ENCODE data around the gene COBL. TPM values are rescaled to one million over a fixed set of nuclear protein-coding genes. Genes with fewer than 3 reads are reported as not detected.
A peak's percentile ranks its signal among the peaks of the same experiment; 100 is the strongest.

Gene COBL
- total RNA-seq, 6 experiments from 2014 or later, result 21.5 to 35.9 (median 24.6) TPM

GRCh38 chr7:51310131-51310583 is 6.5 kb downstream of the COBL start:
- intact Hi-C loops (cut with DNase I), result no loop called here
- TF ChIP-seq POLR2A (IDR thresholded peaks at IDR 0.05), result no peak
- TF ChIP-seq CTCF (IDR thresholded peaks at IDR 0.05), result no peak
- no peak overlapping the region for H3K4me3 ChIP-seq
- DNase-seq (no peak), ATAC-seq (no peak)
- no peaks in the 10 kb centered on the region for H3K36me3 ChIP-seq
- no peaks in the 10 kb centered on the region for H3K9me3 ChIP-seq
- no peaks in the 10 kb centered on the region for H3K27me3 ChIP-seq
- peaks cover 0 to 29% (median 11%) of the 10 kb centered on the region in 4 donors for H3K4me1 ChIP-seq
- WGBS (ENCODE audit: insufficient coverage, low coverage, low lambda C conversion rate, missing lambda C conversion rate), result 67% methylated on average over 1 of the region's 3 CpGs
- H3K27ac ChIP-seq, result no peak overlapping the region

- DNase-seq (no peak), ATAC-seq (no peak)
- Histone ChIP-seq H3K4me1 (peaks cover 0 to 23% (median 11%) of the 10 kb centered on the region in 4 donors), H3K27me3 (no peaks in the 10 kb centered on the region), H3K9me3 (no peaks in the 10 kb centered on the region), H3K36me3 (no peaks in the 10 kb centered on the region), H3K27ac (no peak overlapping the region), H3K4me3 (no peak overlapping the region)
- WGBS (ENCODE audit: insufficient coverage, low coverage, low lambda C conversion rate, missing lambda C conversion rate), result 83% methylated on average over 7 of the region's 8 CpGs
- no peak for TF ChIP-seq POLR2A (IDR thresholded peaks at IDR 0.05)
- TF ChIP-seq CTCF (IDR thresholded peaks at IDR 0.05), result no peak
- intact Hi-C loops (cut with DNase I), result no loop called here
Measured at GRCh38 chr7:51309361-51310130, 7.1 kb downstream of the COBL start.

- H3K4me1 ChIP-seq, result peaks cover 0 to 15% (median 7%) of the 10 kb centered on the region in 4 donors
- H3K9me3 ChIP-seq, result no peaks in the 10 kb centered on the region
- DNase-seq (no peak), ATAC-seq (no peak)
- H3K27ac ChIP-seq, result no peak overlapping the region
- WGBS (ENCODE audit: insufficient coverage, low coverage, low lambda C conversion rate, missing lambda C conversion rate), result 67% methylated on average over 5 of the region's 5 CpGs
- no peak overlapping the region for H3K4me3 ChIP-seq
- intact Hi-C loops (cut with DNase I), result no loop called here
- TF ChIP-seq POLR2A (IDR thresholded peaks at IDR 0.05) (no peak), CTCF (IDR thresholded peaks at IDR 0.05) (no peak)
- no peaks in the 10 kb centered on the region for H3K27me3 ChIP-seq
- H3K36me3 ChIP-seq, result no peaks in the 10 kb centered on the region
Measured at GRCh38 chr7:51308696-51309095, 7.9 kb downstream of the COBL start.

- no peak for DNase-seq
- H3K4me1 ChIP-seq, result peaks cover 0 to 10% (median 5%) of the 10 kb centered on the region in 4 donors
- intact Hi-C loops (cut with DNase I), result no loop called here
- ATAC-seq, result peak in 2 of 4 donors; percentile 18 to 51
- TF ChIP-seq POLR2A (IDR thresholded peaks at IDR 0.05), result no peak
- TF ChIP-seq CTCF (IDR thresholded peaks at IDR 0.05), result no peak
- no peak overlapping the region for H3K27ac ChIP-seq
- no peaks in the 10 kb centered on the region for H3K27me3 ChIP-seq
- H3K9me3 ChIP-seq, result no peaks in the 10 kb centered on the region
- H3K36me3 ChIP-seq, result no peaks in the 10 kb centered on the region
- no peak overlapping the region for H3K4me3 ChIP-seq
- 66% methylated on average over 4 of the region's 4 CpGs for WGBS (ENCODE audit: insufficient coverage, low coverage, low lambda C conversion rate, missing lambda C conversion rate)
Measured at GRCh38 chr7:51308265-51308664, 8.3 kb downstream of the COBL start.

All from right lobe of liver (tissue), 6 donors.